Activated naive CD4-positive, alpha-beta T cell treated with anti-CD3 and anti-CD28 coated beads, Interleukin-2, amount 10 ng/mL, durations not matched to agents 7 days and 5 days (primary cell): Measurements from ENCODE around the gene CBLN3.

Source experiments
- CTCF ChIA-PET: fragments of 350-600 bp; sonication (Branson Sonifier 250); formaldehyde crosslinking; loops from one replicate; lab custom pipeline; 2021; ENCODE audit warnings: antibody characterized with exemption; lab: Charles Lee
- DNase-seq: peaks from one replicate; pipeline ENCODE4 v3.0.0-alpha.2; 2020
- H3K27ac Mint-ChIP-seq: one replicate; pipeline ENCODE4 v1.8.0; 2021; ENCODE audit warnings: mild to moderate bottlenecking, moderate library complexity, mixed read lengths
- H3K27me3 Mint-ChIP-seq: one replicate; pipeline ENCODE4 v1.8.0; 2021; ENCODE audit warnings: mild to moderate bottlenecking, mixed read lengths
- H3K36me3 Mint-ChIP-seq: one replicate; pipeline ENCODE4 v1.8.0; 2021; ENCODE audit warnings: mixed read lengths
- H3K4me1 Mint-ChIP-seq: one replicate; pipeline ENCODE4 v1.8.0; 2021; ENCODE audit warnings: mixed read lengths
- H3K4me3 Mint-ChIP-seq: one replicate; pipeline ENCODE4 v1.8.0; 2021; ENCODE audit warnings: mild to moderate bottlenecking, moderate library complexity, mixed read lengths
- H3K9me3 Mint-ChIP-seq: one replicate; pipeline ENCODE4 v1.8.0; 2021; ENCODE audit warnings: mixed read lengths

The CBLN3 gene

DNA sequence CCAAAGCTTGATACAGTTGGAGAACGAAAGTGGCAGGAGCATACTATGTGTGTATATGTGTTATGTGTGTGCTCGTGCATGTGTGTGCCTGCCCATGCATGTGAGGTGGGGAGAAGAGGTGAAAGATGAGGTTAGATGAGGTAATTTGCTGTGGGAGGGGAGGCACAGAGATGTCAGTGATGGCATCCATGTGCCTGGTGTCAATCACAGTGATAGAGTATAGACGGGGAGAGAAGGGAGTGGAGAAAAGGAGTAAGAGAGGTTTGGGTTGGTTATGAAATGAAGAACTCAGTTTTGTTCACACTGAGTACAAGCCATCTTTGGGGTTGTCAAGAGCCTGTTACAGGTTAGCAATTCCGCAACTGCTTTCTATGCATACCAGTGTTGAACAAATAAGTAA lies 45.3 kb downstream of the CBLN3 start:
- H3K4me3 Mint-ChIP-seq, result no peak overlapping the region
- H3K27ac Mint-ChIP-seq, result no peak overlapping the region
- CTCF ChIA-PET, result no interaction called here

DNA sequence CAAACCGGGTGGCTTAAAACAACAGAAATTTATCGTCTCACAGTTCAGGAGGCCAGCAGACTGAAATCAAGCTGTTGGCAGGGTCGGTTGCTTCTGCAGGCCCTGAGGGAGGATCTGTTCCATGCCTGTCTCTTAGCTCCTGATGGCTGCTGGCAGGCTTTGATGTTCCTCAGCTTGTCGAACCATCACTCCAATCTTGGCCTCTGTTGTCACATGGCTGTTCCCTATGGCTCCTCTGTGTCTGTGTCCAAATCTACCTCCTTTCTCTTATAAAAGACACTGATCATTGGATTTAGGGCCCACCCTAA lies 47.5 kb downstream of the CBLN3 start:
- DNase-seq, result no peak
- Mint-ChIP-seq H3K36me3 (no peaks in the 10 kb centered on the region), H3K9me3 (no peaks in the 10 kb centered on the region), H3K27ac (no peak overlapping the region), H3K27me3 (peaks cover 41% of the 10 kb centered on the region), H3K4me1 (peaks cover 5% of the 10 kb centered on the region), H3K4me3 (no peak overlapping the region)
- CTCF ChIA-PET, result interaction anchor here (1.1 to 1.8 kb wide), 2 partner anchors 10 to 34 kb away, joined by 3 to 4 read pairs; no protein-coding TSS in a partner anchor

More for the DNA sequence above, 45.3 kb downstream of the CBLN3 start:
- H3K27me3 Mint-ChIP-seq, result peaks cover 40% of the 10 kb centered on the region
- no peak for DNase-seq
- no peaks in the 10 kb centered on the region for H3K36me3 Mint-ChIP-seq
- H3K4me1 Mint-ChIP-seq, result no peaks in the 10 kb centered on the region
- no peaks in the 10 kb centered on the region for H3K9me3 Mint-ChIP-seq

DNA sequence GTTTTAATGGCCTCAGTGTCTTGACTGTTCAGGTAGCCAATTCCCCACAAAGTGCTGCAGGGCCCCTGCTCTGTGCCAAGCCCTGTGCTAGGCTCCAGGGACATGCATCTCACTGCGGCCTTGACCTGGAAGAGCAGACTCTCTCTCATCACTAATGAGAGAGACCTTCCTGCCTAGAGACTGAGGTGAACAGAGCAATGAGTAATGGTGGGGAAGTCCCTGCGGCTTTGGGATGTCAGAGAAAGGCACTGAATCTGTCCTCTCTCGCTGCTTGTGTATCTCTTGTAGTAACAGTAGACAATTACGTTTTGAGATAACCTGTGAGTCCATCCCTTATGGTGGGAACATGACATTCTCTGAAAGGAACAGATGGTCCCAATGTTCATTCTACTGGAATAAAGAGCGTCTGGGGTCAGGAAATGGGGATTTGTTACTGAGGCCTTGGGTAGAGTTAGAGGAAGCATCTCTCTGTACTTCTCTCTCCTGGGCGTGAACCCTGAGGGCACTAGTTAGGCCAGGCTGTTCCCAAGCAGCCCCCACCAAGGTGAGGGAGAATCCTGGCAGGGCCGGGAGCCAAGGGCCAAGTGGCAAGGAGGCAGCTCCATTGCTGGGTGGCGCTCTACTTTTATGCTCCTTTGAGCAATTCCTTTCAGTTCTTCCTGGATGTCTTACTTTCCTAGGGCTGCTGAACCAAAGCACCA lies 48.0 kb downstream of the CBLN3 start:
- no peak overlapping the region for H3K4me3 Mint-ChIP-seq
- no peak overlapping the region for H3K27ac Mint-ChIP-seq
- no peak for DNase-seq
- CTCF ChIA-PET, result interaction anchor here (1.1 to 1.8 kb wide), 2 partner anchors 10 to 34 kb away, joined by 3 to 4 read pairs; no protein-coding TSS in a partner anchor
- no peaks in the 10 kb centered on the region for H3K36me3 Mint-ChIP-seq
- H3K4me1 Mint-ChIP-seq, result peaks cover 7% of the 10 kb centered on the region
- H3K9me3 Mint-ChIP-seq, result no peaks in the 10 kb centered on the region
- H3K27me3 Mint-ChIP-seq, result peaks cover 41% of the 10 kb centered on the region

DNA sequence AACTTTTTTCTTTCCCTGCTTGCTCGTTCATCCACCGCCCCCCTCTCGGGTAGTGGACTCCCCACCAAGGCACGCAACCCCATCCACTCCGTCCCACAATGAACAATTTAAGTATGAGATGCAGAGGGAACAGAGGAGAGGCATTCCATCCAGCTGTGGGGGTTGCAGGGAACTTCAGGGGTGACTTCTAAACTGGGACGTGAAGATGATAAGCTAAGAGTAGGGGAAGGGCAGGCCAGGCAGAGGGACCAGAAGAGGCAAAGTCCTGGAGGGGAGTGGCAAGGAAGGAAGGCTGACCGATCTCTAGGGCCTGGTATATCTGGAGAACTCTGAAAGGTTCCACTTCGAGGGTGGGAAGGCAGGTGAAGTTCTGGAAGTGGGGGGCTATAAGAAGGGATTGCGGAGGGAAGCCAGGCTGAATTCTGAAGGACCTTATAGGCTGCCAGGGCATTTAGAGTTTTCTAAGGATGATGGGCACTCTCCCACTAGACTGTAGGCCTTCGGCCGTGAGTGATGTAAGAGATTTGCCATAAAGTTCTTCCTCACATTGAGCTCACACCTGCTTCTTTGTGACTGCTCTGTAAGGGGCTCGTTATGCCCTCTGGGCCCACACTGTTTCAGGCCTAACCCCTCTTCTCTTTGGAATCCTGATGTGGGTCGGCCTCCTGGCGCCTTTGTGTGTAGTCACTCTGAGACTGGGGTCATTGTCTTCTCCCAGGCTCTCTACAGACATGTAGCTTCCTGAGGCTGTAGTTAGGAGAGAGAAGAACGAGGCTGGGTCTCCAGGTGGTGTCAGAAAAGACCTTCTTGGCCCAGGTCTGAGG lies 49.3 kb downstream of the CBLN3 start:
- H3K27ac Mint-ChIP-seq, result no peak overlapping the region
- H3K4me1 Mint-ChIP-seq, result peaks cover 7% of the 10 kb centered on the region
- no peaks in the 10 kb centered on the region for H3K36me3 Mint-ChIP-seq
- peaks cover 54% of the 10 kb centered on the region for H3K27me3 Mint-ChIP-seq
- DNase-seq, result no peak
- H3K9me3 Mint-ChIP-seq, result no peaks in the 10 kb centered on the region
- no peak overlapping the region for H3K4me3 Mint-ChIP-seq
- CTCF ChIA-PET, result interaction anchor here (1.3 to 1.9 kb wide), 2 partner anchors 47 to 52 kb away, joined by 4 read pairs; no protein-coding TSS in a partner anchor

DNA sequence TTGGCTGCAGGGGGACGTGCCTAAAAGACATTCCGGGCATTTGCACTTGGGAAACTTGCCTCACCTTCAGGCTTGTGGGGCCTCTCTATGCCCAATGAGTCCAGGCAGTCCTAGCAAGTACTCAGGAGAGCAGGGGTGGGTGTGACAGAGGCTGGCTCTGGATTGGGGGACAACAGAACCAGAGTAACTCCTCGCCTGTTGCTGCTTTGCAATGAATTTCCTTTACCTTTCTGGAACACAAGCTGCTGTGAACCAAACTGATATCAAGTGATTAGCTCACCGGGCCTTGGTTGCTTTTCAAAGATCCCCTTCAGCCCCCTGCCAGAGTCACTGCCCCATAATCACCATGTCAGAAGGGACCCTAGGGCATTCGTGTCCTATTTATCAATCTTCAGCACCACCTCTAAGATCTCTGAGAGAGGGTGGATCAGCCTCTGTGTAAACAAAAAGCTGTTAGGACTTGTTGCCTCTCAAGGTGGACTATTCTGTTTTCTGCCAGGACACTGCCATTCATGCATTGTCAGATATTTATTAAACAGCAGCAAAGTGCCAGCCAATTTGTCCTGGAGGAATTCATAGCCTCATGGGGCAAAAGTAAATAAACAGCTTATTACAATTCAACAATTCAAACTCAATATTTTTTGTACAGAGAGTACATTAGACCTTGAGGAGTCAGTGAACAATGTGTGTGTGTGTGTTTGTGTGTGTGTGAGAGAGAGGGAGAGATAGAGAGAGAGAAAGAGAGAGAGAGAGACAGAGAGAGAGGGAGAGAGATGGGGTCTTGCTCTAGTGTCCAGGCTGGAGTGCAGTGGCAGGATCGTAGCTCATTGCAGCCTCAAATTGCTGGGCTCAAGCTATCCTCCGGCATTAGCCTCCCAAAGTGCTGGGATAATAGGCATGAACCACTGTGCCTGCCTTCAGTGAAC lies 50.2 kb downstream of the CBLN3 start:
- Mint-ChIP-seq H3K27me3 (peaks cover 57% of the 10 kb centered on the region), H3K27ac (no peak overlapping the region), H3K36me3 (no peaks in the 10 kb centered on the region), H3K9me3 (no peaks in the 10 kb centered on the region), H3K4me3 (no peak overlapping the region), H3K4me1 (peaks cover 7% of the 10 kb centered on the region)
- CTCF ChIA-PET, result interaction anchor here (1.3 to 1.9 kb wide), 3 partner anchors 26 to 52 kb away, joined by 3 to 4 read pairs (median 4); no protein-coding TSS in a partner anchor
- no peak for DNase-seq

DNA sequence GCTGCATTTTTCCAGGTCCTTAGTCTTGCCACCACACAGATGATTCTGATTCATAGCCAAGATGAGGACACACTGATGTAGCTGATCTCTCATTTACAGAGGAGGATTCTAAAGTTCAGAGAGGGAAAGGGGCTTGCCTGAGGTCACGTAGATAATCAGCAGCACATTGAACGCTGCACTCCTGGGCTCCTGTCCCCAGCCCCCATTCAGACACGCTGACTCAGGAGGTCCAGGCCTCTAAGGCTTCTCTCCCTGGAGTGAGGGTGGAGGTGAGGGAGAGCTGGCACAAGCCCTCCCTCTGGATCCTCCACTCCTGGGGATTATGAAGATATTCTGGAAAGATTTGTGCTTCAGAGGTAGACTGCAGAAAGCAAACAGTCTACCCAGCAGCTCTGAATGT lies 51.1 kb downstream of the CBLN3 start:
- Mint-ChIP-seq H3K9me3 (no peaks in the 10 kb centered on the region), H3K4me3 (no peak overlapping the region)
- CTCF ChIA-PET, result interaction anchor here (1.5 kb wide), 1 partner anchor 26 kb away, joined by 3 read pairs; no protein-coding TSS in a partner anchor

DNA sequence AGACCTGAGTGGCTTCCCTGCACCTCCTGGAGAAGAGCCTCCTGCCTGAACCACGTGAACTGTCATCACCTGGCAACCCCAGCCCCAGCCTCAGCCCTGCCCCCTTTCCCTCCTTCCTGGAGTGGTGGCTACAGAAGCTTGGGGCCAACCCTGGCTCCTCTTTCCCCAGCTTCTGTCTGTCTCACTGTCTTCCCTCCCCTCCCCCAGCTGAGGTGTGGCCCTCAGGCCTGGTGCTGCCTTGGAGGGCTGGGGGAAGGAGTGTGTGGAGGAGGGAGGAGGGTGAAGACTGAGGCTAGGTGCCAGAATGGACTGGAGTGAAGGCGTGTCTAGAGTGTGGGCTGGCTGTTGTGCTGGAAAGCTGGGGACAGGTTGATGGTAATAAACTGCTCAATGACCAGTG lies 51.8 kb downstream of the CBLN3 start:
- no peak for DNase-seq
- H3K36me3 Mint-ChIP-seq, result no peaks in the 10 kb centered on the region
- H3K27me3 Mint-ChIP-seq, result peaks cover 68% of the 10 kb centered on the region
- H3K4me3 Mint-ChIP-seq, result no peak overlapping the region
- H3K9me3 Mint-ChIP-seq, result no peaks in the 10 kb centered on the region
- CTCF ChIA-PET, result interaction anchor here (1.5 kb wide), 1 partner anchor 27 kb away, joined by 3 read pairs; no protein-coding TSS in a partner anchor
- no peak overlapping the region for H3K27ac Mint-ChIP-seq
- H3K4me1 Mint-ChIP-seq, result peaks cover 7% of the 10 kb centered on the region

More for the DNA sequence above, 51.1 kb downstream of the CBLN3 start:
- H3K36me3 Mint-ChIP-seq, result no peaks in the 10 kb centered on the region
- H3K27me3 Mint-ChIP-seq, result peaks cover 62% of the 10 kb centered on the region
- H3K27ac Mint-ChIP-seq, result no peak overlapping the region
- no peak for DNase-seq
- H3K4me1 Mint-ChIP-seq, result peaks cover 7% of the 10 kb centered on the region

DNA sequence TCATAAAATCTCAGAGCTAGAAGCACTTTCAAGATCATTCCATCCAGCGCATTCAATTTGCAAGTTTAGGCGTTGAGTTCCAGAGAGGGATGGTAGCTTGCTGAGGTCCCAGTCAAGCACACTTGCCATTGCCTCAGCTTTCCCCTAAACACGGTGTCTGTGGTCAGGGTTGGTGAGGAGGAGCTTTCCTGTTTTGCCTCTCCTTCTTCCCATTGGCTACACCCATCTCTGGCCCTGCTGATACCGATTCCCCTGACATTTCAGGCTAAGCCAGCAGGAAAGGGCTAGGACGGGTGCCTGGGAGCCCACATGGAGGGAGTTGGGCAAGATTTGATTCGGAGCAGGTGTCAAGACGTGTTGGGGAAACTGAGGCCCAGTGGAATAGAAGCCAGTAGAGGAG lies 52.3 kb downstream of the CBLN3 start:
- CTCF ChIA-PET, result interaction anchor here (1.0 kb wide), 1 partner anchor 54 kb away, joined by 4 read pairs; no protein-coding TSS in a partner anchor
- no peak for DNase-seq
- Mint-ChIP-seq H3K27ac (no peak overlapping the region), H3K4me1 (peaks cover 7% of the 10 kb centered on the region), H3K9me3 (no peaks in the 10 kb centered on the region), H3K4me3 (no peak overlapping the region), H3K27me3 (peaks cover 74% of the 10 kb centered on the region), H3K36me3 (no peaks in the 10 kb centered on the region)
